GM19099 (cell line): Measurements from ENCODE around the gene FLII.

Experiments used
- POLR2A ChIP-seq: IDR thresholded peaks from 3 replicates; pipeline ENCODE4 v1.6.1; 2011; ENCODE audit warnings: low read depth; ENCODE audit not compliant: insufficient read length; ENCODE audit errors: extremely low read depth

Gene FLII

DNA sequence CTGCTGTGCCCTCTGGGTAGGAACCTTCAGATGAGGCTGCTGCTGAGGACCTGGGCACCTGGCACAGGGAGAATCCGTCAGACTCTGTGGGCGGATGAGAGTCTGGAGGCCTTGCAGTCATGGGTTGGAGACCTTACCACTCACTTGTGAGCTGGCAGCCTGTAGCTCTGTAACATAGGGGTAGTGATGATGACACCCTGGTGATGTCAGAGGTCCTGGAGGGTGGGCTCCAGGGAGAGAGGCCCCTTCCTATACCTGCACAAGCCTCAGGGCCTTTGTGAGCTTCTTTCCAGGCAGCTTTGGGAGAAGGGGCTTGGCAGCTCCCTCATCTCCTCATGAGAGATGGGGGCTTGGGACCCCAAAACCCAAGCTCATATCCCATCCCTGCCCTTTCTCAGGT lies 3.6 kb upstream of the FLII start:
- no peak for TF ChIP-seq POLR2A

DNA sequence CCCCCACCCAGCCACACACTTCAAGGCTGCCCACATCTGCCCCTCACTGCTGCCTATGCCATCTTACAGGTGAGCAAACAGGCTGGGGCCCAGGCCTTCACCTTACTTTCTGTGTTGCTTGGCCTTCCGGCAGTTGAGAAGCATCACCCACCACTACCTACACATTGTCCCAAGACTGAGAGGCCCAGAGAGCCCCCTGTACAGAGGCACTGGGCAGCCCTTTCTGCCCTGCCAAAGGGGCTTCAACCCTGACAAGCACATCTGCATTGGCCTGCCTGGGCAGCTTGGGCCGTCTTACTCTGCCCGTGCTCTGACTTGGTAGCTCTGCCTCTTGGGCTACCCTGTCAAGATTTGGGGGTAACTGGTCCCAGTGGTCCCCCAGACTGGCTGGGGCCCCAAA lies 3.1 kb upstream of the FLII start:
- TF ChIP-seq POLR2A: no peak

DNA sequence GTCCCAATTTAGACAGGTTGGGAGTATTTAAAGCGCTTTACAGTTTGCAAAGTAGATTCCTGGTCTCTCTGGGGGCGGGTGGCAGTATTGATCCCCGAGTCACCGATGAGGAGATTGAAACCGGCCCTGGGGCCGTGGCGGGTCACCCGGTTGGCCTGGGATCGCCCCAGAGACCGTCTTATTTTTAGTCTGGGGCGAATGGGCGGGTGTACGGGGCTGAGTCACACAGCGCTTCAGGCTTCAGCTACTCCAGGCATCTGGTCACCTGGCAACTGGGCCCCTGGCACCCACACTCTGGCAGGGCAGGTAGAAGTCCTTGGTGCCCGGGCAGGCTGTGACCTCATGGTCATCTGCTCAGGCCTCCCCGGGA lies 2.6 kb upstream of the FLII start:
- TF ChIP-seq POLR2A: no peak

DNA sequence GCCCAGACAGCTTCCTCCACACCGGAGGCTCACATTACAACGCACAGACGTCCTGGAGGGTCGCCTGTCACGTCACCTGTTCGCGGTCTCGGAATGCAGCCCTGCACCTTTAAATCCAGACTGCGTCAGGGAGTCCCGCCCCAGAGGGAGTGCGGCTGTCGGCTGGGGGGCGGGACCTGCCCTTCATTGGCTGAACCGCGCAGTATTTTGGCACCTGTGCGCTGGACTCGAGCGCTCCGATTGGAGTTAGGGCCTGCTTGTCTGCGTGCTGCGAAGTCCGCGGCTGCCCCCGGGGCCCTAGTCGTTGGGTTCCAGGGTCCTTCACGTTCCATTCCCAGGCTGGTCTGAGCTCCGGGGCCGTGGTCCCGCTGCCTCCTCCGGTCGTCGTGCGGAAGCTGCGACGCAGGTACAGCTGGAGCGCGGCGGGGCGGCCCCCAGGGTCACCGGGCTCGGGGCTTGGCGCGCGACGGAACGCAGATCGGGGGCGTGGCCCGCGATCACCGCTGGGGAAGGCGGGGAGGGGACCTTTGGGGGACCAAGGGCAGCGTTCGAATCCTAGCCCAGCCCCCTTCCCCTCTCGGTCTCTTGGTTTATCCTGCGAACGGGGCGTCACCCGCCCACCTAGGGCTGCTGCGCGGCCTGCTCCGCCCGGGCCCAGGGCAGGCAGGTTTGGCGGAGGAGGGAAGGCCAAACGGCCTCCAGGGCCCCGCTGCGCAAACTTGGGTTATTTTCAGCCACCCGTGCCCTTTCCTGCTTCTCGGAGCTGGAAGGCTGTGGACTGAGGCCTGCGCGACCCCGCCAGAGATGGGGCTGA lies 2.0 kb upstream of the FLII start, which contains the start of gene MIEF2:
MIEF2 (plus strand) TSS at position 331 of the 814 bp plus-strand sequence. CDS start 2,059 bp downstream, outside the sequence.
- peak; percentile 36 for TF ChIP-seq POLR2A

DNA sequence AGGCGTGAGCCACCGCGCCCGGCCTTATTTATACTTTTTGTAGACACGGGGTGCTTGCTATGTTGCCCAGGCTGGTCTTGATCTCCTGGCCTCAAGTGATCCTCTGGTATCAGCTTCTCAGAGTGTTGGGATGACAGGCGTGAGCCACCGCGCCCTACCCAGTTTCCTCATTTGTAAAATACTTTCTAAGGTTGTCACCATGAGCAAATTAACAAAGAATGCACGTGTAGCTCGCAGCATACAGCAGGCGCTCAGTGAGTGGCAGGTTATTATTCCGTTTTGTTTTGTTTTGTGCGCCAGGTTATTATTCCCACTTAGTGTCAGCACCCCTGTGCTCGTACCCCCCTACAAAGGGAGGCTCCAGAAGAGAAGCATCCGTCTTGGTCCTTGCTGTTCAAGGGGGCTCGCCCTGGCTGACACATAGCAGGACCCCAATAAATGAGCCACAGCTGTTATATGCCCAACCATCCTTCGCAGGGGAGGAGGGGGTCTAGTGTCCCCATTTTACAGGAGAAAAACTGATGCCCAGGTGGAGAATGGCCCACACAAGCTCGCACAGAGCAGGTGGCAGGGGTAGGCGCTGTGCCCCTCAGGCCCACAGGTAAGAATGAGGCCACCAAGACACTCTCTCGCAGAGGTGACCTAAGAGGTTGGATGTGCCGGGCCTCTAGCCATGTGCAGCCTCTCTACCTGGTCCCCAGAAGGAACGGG lies 1.2 kb upstream of the FLII start:
- TF ChIP-seq POLR2A: no peak

DNA sequence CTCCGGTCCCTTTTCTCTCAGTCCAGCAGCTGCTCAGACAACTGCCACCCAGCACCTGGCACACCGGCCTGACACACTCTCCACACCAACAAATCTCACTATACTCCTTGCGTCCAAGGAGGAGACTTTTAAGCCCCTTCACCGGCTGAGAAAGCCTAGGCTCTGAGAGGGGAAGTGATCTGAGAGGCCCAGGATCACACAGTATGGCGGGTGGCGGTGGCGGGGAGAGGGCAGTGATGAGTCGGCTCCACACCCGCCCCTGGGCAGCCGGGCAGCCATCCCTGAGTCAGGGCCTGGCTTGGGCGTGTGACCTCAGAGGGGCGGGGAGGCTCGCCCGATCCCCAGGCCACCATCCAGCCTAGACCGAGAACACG lies 569 bp downstream of the FLII start:
- TF ChIP-seq POLR2A: peak; percentile 30

DNA sequence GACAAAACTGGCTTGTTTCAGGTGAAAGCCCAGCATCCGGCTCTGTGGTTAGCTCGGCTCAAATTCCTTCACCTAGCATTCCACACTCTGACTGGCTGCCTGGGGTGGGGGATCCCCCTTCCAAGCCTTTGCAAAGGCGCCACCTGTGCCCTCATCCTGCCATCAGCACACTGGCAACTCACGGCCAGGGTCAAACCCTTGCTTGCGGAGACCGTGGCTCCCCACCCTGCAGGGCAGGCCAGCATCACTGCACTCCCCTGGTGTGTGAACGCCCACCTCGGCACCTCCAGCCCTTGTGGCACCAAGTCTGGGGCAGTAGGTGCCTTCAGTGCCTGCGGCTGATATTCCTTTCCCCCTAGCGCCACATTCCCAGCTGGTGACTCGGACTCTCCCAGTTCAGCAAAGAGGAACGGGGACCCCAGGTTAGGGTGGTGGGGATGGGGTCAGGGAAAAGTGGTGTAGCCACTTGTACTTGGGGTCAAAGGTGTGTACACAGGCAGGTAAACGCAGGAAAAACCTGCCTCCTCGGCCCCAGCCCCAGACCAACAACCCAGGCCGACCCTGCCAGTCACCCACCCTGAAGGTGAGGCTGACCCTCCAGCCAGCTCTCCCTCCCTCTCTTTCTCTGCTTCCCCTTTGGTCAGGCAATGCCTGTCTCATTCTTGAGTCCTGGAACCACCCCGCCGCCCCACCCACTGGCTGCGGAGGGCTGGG lies 1.1 kb downstream of the FLII start:
- no peak for TF ChIP-seq POLR2A

DNA sequence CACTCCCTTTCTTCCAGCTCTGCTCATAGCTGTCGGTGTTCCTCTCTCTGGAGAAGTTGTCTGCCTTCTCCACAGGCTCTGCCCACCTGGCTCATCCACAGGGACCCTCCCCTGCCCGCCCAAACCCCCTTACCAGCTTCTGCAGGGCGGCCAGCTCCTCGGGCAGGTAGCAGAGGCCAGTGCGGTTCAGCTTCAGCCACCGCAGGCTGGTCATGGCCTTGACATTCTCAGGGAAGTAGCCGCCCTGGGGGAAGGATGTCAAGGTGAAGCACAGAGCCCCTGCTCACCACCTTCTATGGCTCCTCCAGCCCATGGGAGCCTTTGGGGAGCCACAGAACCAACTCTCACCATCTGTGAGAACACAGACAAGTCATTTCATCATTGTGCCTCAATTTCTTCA lies 1.8 kb downstream of the FLII start:
- no peak for TF ChIP-seq POLR2A

DNA sequence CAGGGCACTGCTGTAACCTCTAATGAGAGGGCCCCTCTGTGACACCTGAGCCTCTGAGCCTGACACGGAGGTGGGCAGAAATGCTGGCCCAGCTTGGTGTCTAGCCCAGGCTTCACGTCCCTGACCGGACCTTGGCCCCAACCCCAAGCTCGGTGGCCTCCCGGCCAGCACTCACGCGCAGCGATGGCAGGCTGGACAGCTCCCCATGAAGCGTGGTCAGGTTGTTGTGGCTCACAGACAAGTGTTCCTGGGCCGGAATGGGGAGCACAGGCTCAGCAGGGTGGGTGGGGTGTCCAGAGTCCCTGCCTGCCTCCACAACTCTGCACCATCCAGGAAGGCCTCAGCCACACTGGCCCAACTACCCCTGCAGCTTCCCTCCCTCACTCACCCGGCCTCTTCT lies 2.2 kb downstream of the FLII start:
- no peak for TF ChIP-seq POLR2A

DNA sequence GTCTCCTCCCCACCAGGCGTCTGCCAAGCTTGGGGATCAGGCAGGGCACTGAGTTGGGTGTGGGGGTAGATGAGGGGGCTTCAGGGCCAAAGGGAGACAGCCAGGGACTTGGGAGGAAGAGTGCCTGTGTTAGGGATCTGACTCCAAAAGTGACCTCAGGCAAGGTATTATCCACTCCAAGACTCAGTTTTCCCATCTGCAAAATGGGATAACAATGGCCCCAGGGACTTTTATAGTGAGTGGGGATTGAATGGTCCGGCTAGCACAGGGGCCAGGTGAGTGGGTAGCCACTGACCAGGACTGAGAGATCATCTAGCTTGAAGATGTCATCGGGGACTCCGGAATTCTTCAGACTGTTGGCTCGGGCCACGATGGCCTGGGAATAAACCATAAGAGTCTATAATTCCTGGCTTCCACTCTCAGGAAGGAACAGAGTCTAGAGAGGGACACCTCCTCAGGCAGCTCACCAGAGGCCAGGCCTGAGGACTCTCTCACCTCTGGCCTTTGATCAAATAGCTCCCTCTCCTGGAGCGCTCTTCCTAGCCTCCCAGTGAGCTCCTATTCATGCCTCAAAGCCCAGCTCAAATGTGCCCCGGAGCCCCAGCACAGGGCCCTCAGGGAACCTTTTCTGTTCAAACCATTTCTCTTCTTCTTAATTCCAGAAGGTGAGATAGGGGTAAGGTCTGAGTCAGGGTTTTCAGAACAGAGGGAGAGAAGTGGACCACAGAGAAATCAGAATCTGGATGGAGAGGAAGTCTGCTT lies 3.5 kb downstream of the FLII start:
- no peak for TF ChIP-seq POLR2A

DNA sequence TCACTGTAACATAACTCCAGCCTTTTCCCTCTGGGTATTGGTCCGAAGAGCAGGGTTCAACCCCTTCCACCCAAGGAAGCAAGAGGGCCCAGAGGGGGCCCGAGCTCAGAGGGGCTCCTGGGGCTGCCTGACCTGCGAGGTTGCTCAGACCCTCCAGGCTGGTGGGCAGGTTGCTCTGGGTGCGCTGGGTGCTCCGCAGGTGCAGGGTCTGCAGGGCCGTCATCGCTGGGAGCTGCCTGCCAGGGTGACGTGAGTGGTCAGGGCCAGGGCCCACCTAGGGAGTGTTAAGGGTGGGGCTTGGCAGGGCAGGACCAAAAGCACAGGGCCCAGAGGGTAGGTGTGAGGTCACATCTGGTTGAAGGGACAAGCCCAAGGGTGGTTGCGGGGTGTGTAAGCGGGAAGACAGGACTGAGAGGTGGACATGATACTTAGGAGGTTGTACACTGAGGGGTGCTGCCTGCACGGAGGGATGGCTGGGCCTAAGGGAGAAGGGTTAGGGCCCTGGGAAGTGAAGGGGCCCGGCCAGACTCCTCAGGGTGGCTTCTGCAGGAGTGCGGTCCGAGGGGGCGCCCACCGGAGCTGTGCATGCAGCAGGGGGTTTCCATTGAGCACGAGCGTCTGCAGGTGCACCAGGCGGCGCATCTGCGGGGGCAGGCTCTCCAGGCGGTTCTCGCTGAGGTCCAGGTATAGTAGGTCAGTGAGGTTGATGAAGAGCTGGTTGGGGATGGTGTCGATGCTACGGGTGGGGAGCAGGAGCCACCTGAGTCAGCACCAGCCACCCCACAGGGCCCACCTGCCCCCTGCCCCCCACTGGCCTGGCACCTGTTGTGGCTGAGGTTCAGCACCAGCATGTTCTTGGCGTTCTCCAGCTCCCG lies 4.4 kb downstream of the FLII start:
- TF ChIP-seq POLR2A: no peak

DNA sequence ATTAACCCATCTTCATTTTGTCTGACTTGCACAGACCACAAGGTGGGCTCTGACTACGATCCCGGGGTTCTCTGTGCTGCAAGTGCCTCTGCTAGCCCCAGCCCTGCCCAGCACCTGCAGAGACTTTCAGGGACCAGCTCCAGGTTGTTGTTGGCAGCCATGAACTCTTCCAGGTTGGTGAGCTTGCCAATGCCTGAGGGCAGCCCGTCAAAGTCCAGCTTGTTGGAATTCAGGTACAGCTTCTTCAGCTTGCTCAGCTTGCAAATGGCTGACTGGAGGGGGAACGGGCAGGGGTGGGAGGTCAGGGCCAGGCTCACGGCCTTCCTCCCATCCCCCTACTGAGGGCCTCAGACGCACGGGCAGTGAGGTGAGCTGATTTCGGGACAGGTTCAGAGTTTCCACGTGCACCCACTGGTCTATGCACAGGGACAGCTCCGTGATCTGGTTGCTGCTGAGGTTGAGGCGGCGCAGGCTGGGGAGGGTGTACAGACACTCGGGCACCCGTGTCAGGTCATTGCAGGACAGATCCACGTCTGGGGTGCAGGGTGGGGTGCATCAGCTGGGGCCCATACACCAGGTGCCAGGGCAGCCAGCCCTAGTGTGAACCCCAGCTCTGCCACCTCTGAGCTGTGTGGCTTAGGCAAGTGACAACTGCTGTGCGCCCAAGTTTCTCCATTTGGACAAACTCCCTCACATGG lies 5.2 kb downstream of the FLII start:
- TF ChIP-seq POLR2A: no peak

DNA sequence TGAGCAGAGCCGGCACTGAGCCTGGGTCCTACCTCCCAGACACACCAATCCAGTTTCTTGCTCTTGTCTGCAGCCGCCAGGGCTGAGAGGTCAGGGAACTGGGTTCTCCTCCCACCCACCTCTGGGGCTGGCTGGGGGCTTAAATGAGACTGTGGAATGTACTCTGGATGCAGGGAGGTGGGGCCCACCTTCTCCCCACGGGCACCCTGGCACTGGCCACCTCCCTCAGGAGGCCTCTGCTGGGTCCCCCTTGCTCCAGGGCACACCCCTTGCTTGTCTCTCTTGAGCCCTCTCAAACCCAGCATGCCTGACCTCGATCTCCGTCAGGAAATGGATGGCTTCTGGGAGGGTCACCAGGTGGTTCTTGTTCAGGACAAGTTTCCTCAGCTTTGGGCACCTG lies 6.4 kb downstream of the FLII start:
- no peak for TF ChIP-seq POLR2A

DNA sequence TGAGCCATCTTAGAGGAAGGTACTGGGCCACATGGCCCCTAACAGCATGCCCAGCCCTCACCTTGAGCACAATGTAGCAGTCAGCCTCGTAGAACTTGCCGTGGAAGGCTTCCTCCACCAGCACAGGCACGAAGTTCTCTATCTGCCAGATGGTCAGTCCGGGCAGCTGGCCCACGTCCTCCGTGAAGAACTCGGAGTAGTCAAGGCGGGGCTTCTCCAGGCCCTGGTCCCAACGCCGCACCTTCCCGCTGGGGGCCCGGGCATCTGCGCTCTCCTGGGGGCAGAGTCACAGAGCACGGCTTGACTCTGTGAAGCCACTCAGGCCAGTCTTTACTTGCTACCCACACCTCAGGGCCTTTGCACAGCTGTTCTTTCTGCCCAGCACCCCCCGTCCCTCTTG lies 7.3 kb downstream of the FLII start:
- no peak for TF ChIP-seq POLR2A

DNA sequence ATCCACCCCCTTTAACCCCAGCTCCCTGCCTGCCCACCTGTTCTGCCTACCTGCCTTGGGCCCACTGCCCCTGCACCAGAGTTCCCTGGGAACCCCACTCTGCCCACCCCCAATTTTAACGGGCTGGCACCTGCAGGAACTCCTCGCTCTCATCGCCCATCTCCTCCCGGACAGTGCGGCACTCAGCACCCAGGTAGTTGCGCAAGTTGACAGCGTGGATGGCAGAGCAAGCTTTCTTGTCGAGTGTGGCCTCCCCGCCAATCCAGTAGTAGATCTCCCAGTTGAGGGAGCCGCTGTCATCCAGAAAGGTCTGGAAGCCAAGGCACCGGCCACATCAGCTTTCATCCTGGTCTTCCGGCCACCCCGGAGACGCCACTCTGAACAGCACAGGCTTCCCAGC lies 7.8 kb downstream of the FLII start:
- TF ChIP-seq POLR2A: no peak
